ENCODE results near the gene CNEP1R1. TPM values are rescaled to one million over a fixed set of nuclear protein-coding genes. Genes with fewer than 3 reads are reported as not detected.
A peak's percentile ranks its signal among the peaks of the same experiment; 100 is the strongest.

Gene CNEP1R1
- total RNA-seq, 1 donor from 2014 or later = 10.3 TPM

GRCh38 chr16:50021544-50021943 is 3.5 kb upstream of the CNEP1R1 start:
- ATAC-seq = no peak

GRCh38 chr16:50023641-50024040 is 1.4 kb upstream of the CNEP1R1 start:
- ATAC-seq = no peak

- no peak for ATAC-seq
These were observed 818 bp upstream of the CNEP1R1 start for GRCh38 chr16:50024207-50024606.

- ATAC-seq = peak; percentile 11
These were observed 509 bp downstream of the CNEP1R1 start for GRCh38 chr16:50025537-50025931.

GRCh38 chr16:50027829-50028228 is 2.8 kb downstream of the CNEP1R1 start:
- no peak for ATAC-seq

- ATAC-seq = peak; percentile 48
These were observed 10.5 kb downstream of the CNEP1R1 start for GRCh38 chr16:50035468-50035992.

GRCh38 chr16:50036426-50036825 is 11.4 kb downstream of the CNEP1R1 start:
- ATAC-seq = no peak

GRCh38 chr16:50037662-50038220 is 12.7 kb downstream of the CNEP1R1 start:
- peak; percentile 39 for ATAC-seq

- ATAC-seq = no peak
These were observed 13.3 kb downstream of the CNEP1R1 start for GRCh38 chr16:50038286-50038685.

- ATAC-seq = peak; percentile 78
These were observed 13.9 kb downstream of the CNEP1R1 start for GRCh38 chr16:50038756-50039529.

- peak; percentile 77 for ATAC-seq
These were observed 15.0 kb downstream of the CNEP1R1 start for GRCh38 chr16:50040018-50040417.

GRCh38 chr16:50040710-50041109 is 15.7 kb downstream of the CNEP1R1 start:
- no peak for ATAC-seq

- no peak for ATAC-seq
These were observed 18.3 kb downstream of the CNEP1R1 start for GRCh38 chr16:50043358-50043757.

- ATAC-seq = no peak
These were observed 20.4 kb downstream of the CNEP1R1 start for GRCh38 chr16:50045412-50045811.

GRCh38 chr16:50046853-50047252 is 21.8 kb downstream of the CNEP1R1 start:
- no peak for ATAC-seq

- ATAC-seq = no peak
These were observed 22.8 kb downstream of the CNEP1R1 start for GRCh38 chr16:50047864-50048263.

GRCh38 chr16:50050802-50051201 is 25.8 kb downstream of the CNEP1R1 start:
- ATAC-seq = no peak

- no peak for ATAC-seq
These were observed 31.2 kb downstream of the CNEP1R1 start for GRCh38 chr16:50056226-50056625.

GRCh38 chr16:50058091-50058771 is 33.2 kb downstream of the CNEP1R1 start:
- ATAC-seq = no peak

GRCh38 chr16:50059111-50059510 is 34.1 kb downstream of the CNEP1R1 start:
- ATAC-seq = no peak

GRCh38 chr16:50059669-50060068 is 34.6 kb downstream of the CNEP1R1 start:
- ATAC-seq = peak; percentile 70

- no peak for ATAC-seq
These were observed 36.3 kb downstream of the CNEP1R1 start for GRCh38 chr16:50061326-50061725.

- ATAC-seq = no peak
These were observed 40.2 kb downstream of the CNEP1R1 start for GRCh38 chr16:50065241-50065623.
